Left ventricle myocardium superior (tissue), 1 donor: ENCODE measurements around the gene PNN. TPM values are rescaled to one million over a fixed set of nuclear protein-coding genes. Genes with fewer than 3 reads are reported as not detected.
"Not testable (repeated sequence)": the region's sequence is repeated elsewhere in the genome, so short reads cannot be mapped to it uniquely, and the experiment has no call there.

Experiments used
- ATAC-seq: fragments of 200-7000 bp; cut with Tn5 transposase; one replicate; pipeline ENCODE4 v1.9.1; 2020; ENCODE audit warnings: mild to moderate bottlenecking, moderate library complexity
- DNase-seq: peaks from one replicate; pipeline ENCODE4 v3.0.0-alpha.2; 2020
- intact Hi-C: fragments of 100-400 bp; cut with micrococcal nuclease; formaldehyde crosslinking; loops from one replicate; pipeline ENCODE4 v1.11.0; 2022
- long read RNA-seq: library from polyadenylated mRNA; unstranded; transcript quantifications from one replicate; pipeline ENCODE4 v2.0.0, GENCODE V29; 2021
- total RNA-seq: library from RNA; stranded (reverse); fragmentation: NEBNext Ultra II Directional; extraction: Animal tissue kit (Norgen Biotek cat#: 25700); gene quantifications from one replicate; pipeline ENCODE4 v1.2.1, GENCODE V29; 2021
- donor health status: DM: no; HTN: yes; CAD: no; lungs with severe emphysema.

PNN gene
- 29.0 TPM for total RNA-seq
- long read RNA-seq, transcript PNN-201 (9 exons, 3,576 nt) = major isoform, 22 of 28 reads
- long read RNA-seq, partial matches to known transcripts = 1 of 28 reads
- long read RNA-seq, other reads (novel, unspliced or antisense) = 5 of 28 reads

DNA sequence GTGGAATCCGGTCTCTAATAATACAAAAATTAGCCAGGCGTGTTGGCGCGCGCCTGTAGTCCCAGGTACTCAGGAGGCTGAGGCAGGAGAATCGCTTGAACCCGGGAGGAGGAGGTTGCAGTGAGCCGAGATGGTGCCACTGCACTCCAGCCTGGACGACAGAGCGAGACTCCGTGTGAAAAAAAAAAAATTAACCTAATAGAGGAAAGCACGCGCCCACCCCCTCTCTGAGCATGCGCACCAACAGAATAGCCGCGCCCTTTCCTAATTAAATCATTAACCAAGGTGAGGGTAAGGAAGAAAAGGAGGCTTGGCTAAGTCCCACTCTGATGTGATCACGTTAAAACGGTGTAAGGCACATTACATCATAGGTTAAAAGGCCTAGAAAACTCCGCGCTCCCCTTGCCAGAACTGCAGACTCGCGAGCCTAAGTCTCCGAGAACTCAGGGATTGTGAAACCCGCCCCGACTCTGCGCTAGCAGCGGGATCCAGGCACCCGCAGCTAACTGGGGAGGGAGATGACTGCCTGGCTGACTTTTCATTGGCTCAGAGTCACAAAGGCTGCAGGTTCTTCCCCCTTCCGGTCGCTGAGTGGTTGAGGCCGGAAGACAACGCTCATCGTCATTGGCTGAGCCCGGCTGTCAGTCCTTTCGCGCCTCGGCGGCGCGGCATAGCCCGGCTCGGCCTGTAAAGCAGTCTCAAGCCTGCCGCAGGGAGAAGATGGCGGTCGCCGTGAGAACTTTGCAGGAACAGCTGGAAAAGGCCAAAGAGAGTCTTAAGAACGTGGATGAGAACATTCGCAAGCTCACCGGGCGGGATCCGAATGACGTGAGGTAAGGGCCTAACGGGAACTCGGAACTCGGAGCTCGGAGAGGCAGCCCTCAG lies at the start of gene PNN:
Gene PNN, plus strand, starts transcription at position 695 of the 885 bp plus-strand sequence. Its CDS starts 26 bp downstream, at position 721.
- DNase-seq (peak; percentile 96), ATAC-seq (peak; percentile 96)
- intact Hi-C loops = no loop called here

DNA sequence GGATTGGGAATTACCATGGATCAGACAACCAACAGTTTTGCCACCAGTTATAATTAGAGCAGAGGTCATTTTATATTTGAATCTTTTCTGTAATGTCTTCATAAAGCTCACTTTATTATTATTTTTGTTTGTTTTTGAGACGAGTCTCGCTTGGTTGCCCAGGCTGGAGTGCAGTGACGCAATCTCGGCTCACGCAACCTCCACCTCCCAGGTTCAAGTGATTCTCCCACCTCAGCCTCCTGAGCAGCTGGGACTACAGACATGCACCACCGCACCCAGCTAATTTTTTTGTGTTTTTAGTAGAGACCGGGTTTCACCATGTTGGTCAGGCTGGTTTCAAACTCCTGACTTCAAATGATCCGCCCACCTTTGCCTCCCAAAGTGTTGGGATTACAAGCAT lies 37.2 kb upstream of the PNN start:
- ATAC-seq, DNase-seq, intact Hi-C loops: not testable (repeated sequence)

DNA sequence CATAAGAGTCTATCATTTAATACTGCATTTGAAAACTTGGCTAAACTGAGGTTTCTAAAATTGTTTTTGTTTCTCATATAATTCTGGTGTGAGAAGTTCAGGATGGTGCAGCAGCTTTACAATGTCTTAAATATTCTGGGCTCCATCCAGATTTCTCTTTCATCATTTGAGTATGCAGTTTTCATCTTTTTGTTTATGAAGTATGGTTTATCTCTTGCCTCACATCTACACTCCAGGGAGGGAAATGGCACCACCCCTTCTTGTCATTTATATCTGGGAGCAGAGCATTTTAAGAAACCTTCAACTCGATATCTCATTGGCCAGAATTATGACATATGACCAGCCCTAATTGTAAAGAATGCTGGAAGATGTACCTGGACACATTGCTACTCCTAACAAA lies 36.6 kb upstream of the PNN start:
- ATAC-seq (no peak), DNase-seq (no peak)
- intact Hi-C loops = no loop called here

DNA sequence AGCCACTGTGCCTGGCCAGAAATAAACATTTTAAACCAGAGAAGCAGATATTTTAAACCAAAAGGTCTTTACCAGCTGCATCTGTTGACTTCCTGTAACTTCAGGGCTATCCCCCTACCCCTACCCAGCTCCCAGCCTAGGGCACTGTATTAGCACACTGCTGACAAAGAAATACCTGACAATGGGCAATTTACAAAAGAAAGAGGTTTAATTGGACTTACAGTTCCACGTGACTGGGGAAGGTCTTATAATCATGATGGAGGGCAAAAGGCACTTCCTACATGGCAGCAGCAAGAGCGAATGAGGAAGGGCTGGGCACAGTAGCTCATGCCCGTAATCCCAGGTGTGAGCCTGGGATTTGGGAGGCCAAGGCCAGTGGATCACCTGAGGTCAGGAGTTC lies 34.9 kb upstream of the PNN start:
- intact Hi-C loops = no loop called here
- DNase-seq (no peak), ATAC-seq (no peak)

DNA sequence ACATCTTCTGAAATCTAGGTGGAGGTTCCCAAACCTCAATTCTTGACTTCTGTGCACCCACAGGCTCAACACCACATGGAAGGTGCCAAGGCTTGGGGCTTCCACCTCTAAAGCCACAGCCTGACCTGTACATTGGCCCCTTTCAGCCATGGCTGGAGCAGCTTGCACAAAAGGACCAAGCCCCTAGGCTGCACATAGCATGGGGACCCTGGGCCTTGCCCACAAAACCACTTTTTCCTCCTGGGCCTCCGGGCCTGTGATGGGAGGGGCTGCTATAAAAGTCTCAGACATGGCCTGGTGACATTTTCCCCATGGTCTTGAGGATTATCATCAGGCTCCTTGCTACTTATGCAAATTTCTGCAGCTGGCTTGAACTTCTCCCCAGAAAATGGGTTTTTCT lies 33.4 kb upstream of the PNN start:
- intact Hi-C loops, DNase-seq, ATAC-seq: not testable (repeated sequence)

DNA sequence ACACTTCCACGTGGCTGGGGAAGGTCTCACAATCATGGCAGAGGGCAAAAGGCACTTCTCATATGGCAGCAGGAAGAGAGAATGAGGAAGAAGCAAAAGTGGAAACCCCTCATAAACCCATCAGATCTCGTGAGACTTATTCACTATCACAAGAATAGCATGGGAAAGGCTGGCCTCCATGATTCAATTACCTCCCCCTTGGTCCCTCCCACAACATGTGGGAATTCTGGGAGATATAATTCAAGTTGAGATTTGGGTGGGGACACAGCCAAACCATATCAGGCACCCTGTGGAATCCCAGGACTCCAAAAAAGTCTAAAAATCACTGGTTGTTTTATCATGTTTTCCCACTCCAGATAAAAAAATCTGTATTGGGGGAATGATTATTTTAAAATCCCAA lies 31.8 kb upstream of the PNN start:
- DNase-seq, ATAC-seq, intact Hi-C loops: not testable (repeated sequence)

DNA sequence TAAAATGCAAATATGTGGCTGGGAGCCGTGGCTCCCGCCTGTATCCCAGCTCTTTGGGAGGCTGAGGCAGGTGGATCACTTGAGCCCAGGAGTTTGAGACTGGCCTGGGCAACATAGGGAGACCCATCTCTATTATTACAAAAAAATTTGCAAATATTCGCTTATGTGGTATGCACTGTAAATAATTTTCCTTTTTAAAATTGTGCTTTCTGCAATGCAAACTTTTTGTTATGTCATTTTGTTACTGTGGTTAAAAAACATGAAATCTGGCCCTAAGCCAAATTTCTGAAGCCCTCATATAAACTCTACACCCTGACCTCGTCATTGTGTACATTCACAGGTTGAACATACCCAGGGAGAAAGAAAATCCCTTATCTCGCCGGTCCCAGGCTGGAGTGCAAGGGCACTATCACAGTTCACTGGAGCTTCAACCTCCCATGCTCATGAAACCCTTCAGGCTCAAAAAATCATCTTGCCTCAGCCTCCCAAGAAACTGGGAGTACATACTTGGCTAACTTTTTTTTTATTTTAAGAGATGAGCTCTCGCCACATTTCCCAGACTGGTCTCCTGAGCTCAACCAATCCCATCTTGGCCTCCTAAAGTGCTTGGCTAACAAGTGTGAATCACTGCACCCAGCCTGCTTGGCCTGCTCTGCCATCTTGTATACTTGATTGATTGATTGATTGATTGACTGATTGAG lies 29.6 kb upstream of the PNN start:
- no peak for DNase-seq
- no peak for ATAC-seq
- intact Hi-C loops = no loop called here

DNA sequence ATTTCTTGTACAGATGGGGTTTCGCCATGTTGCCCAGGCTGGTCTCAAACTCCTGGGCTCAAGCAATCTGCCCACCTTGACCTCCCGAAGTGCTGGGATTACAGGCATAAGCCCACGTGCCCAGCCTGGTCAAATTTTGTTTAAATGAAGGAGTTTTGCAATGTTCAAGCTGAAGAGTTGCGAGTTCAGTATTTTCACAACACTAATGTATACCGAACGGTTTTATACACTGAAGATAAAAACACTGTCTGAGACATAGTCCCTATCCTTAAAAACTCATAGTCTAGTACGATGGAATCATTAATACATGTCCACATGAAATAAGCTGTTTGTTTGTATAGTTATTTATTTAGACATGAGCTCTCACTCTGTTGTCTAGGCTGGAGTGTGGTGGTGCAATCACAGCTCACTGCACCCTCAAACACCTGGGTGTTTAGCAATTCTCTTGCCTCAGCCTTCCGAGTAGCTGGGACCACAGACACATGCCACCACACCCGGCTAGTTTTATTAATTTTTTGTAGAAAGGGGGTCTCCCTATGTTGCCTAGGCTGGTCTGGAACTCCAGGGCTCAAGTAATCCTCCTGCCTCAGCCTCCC lies 20.4 kb upstream of the PNN start:
- intact Hi-C loops = no loop called here
- DNase-seq (no peak), ATAC-seq (no peak)

DNA sequence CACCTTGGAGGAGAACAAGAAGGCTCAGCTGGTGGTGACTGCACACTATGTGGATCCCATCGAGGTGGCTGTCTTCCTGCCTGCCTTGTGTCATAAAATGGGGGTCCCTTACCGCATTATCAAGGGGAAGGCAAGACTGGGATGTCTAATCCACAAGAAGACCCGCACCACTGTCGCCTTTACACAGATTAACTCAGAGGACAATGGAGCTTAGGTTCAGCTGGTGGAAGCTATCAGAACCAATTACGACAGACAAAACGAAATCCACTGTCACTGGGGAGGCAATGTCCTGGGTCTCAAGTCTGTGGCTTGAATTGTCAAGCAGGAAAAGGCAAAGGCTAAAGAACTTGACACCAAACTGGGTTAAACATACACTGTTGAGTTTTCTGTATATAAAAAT lies 17.6 kb upstream of the PNN start:
- intact Hi-C loops = no loop called here
- no peak for DNase-seq
- no peak for ATAC-seq

DNA sequence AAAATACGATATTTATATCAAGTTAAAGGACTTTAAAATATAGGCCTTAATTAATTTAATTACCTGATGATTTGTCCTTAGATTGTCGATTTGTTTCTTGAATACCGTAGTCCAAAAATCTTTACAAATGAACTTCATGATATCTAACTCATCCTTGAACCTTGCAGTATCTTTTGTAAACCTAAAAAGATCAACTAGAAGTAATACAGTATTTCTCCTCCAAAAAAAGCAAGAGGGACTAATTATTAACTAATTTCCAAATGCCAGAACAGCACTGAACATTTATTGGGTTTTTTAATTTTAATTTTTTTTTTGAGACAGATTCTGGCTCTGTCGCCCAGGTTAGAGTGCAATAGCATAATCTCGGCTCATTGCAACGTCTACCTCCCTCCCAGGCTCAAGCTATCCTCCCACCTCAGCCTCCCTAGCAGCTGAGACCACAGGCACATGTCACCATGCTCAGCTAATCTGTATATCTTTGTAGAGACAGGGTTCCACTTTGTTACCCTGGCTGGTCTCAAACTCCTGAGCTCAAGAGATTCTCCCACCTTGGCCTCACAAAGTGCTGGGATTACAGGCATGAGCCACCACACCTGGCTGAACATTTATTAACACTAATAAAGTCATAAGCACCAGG lies 16.7 kb upstream of the PNN start:
- ATAC-seq (no peak), DNase-seq (no peak)
- intact Hi-C loops = no loop called here

DNA sequence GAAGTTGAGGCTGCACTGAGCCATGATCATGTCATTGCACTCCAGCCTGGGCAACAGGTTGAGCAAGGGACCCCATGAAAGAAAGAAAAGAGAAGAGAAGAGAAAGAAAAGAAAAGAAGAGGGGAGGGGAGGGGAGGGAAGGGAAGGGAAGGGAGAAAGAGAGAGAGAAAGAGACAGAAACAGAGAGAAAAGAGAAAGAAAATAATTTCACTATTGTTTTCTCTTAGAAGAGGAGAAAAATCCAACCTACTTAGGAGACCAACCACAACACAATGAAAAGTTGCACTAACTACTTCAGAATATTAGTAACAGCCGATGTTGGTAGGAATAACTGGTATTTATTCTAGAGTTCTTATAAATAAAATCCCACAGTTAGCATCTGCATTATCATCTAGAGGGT lies 14.6 kb upstream of the PNN start:
- ATAC-seq = no peak
- DNase-seq = no peak
- intact Hi-C loops = no loop called here

DNA sequence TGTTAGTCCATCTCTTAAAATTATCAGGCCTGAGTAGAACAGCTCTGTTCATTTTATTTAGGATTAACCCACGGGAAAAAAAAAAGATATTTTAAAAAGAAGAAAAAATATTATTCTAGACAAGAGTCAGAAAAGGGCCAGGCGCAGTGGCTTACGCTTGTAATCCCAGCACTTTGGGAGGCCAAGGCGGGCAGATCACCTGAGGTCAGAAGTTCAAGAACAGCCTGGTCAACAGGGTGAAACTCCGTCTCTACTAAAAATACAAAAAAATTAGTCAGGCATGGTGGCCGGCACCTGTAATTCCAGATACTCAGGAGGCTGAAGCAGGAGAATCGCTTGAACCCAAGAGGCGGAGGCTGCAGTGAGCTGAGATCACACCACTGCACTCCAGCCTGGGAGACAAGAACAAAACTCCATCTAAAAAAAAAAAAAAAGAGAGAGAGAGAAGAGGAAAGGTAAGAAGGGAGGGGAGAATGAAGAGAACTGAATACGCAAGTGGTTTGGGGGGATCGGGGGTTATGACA lies 7.2 kb upstream of the PNN start:
- ATAC-seq, intact Hi-C loops, DNase-seq: not testable (repeated sequence)

DNA sequence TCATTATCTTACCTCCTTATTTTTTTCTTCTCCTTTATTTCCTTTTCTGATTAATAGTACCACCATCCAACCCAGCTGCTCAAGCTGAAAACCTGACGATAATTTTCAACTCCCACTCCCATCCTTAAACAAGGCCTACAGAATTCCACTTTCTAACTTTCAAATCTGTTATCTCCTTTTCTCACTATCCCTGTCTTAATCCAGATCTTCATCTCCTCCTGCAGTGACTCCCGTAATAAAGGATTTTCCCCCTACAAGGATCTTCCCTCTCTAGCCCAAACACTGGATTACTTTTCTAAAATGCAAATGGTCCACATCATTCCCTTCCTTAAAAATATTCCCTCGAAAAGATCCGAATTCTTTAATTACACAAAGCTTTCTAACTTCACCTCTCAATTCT lies 6.5 kb upstream of the PNN start:
- intact Hi-C loops = no loop called here
- DNase-seq = no peak
- ATAC-seq = no peak

DNA sequence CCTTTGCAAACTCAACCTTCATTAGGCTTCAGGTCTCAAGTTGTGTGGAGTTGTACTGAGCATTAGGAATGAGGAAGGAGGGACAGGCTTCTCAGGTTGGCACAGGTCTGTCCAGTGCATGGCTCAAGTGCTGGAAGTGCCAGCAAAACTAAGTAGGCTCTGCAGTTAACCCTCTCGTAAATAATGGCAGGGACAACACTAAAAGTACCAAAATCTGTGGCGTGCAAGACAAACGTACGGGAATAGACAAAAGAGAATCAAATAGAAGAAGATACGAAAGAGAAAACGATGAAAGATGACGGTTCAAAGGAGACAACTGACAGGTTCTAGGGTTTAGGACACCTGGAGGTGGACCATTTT lies 5.5 kb upstream of the PNN start:
- DNase-seq (no peak), ATAC-seq (peak; percentile 46)
- intact Hi-C loops = no loop called here

DNA sequence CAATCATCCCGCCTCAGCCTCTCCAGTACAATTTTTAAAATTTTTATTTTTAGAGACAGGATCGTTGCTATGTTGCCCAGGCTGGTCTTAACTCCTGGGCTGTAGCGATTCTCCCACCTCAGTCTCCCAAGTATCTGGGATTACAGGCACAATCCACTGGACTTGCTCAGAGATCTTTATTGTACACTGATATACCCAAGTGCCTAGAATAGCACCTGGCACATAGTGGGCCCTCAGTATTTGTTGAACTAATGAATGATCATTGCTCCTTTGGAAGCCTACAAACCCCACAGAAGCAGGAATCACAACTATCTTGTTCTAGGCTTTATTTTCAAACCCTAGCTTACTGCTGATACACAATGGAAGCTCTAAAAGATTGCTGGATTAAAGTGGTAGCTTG lies 1.9 kb upstream of the PNN start:
- DNase-seq (no peak), ATAC-seq (no peak)
- intact Hi-C loops = no loop called here

DNA sequence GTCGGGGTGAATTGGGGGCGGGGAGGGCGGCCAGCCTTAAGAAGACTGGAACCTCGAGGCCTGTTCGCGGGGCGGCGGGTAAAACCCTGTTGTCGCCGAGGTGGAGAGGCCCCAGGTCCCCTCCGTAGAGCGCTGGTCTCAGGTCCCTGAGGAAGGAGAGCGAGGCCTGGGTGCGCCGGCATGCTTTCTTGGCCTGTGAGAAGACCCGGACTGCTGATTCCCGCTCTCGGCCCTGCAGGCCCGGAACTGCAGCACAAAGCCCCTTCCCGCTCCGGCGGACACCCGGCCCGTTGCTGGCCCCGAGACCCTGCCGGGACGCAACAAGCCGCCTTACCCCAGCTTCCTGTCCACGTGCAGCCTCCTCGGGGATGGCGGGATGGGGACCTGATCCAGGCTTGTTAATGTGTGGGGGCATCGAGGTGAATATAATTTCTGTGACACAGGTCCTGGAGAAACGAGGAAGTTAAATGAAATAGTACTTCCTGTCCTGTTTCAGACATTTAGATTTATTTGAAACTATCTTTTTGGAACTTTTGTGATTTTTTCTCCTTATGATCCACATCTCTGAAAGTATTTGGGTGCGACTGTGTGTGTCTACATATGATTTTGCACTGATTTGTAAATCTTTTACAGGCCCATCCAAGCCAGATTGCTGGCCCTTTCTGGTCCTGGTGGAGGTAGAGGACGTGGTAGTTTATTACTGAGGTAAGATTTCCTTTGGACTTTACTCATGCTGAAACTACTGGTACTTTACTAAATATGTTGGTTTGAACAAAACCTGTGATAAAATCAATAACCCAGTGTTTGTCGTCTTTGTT lies 600 bp downstream of the PNN start:
- intact Hi-C loops = no loop called here
- no peak for DNase-seq
- ATAC-seq = peak; percentile 19

DNA sequence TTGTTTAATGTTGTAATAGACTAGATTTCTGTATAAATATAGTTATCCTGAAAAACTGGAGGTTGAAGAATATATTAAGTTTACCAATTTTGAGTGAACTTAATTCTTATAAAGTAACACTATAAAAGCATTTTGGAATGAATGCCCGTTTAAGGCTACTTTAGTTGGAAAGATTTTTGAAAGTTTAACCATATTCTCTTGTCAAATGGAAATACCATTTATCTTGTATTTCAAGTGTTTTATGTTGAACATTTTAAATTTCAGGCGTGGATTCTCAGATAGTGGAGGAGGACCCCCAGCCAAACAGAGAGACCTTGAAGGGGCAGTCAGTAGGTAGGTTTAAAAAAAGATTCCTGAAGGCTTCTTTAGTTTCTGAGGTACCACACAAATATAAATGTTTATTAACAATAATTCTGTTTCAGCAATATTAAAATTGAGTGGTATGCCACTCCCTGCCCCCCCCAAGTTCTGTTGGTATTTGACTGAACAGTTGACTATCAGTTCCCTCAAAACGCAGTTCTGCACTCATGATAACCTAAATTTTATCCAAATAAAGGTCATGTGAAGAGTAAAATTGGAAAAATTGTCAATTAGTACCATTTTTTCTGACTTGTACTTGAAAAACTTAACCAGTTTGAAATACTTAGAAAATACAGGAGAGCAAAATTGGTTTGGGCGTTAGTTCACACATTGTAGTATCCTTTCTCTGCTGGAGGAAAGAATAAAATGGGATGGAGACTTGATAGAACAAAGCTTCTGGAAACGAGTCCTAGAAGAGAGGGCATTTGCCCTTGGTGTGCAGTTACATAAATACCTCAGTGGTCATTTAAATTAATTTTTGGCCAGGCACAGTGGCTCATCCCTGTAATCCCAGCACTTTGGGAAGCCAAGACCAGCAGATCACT lies 1.5 kb downstream of the PNN start:
- no peak for DNase-seq
- no peak for ATAC-seq
- intact Hi-C loops = no loop called here

DNA sequence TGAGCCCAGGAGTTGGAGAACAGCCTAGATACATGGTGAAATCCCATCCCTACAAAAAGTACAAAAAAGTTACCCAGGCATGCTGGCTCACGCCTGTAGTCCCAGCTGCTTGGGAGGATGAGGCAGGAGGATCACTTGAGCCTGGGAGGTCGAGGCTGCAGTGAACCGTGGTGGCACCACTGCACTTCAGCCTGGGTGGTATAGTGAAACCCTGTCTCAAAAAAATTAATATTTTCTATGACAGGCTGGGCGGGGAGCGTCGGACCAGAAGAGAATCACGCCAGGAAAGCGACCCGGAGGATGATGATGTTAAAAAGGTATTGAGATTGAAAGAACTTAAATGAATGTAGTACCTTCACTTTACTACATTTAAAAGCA lies 2.1 kb downstream of the PNN start:
- ATAC-seq (no peak), DNase-seq (no peak)
- intact Hi-C loops = no loop called here
